Muscle layer of colon (tissue), 2 donors: Measurements from ENCODE around the gene TAS1R1.

ENCODE experiments used
- H3K27ac ChIP-seq: one replicate; pipeline ENCODE4 v1.7.0; 2013; ENCODE audit warnings: low read depth, mild to moderate bottlenecking, low read length, moderate library complexity
- H3K27me3 ChIP-seq, 2 donors: one replicate each; pipeline ENCODE4 v1.7.0; 2013; ENCODE audit warnings: low read length in 2 of 2, mild to moderate bottlenecking in 2 of 2; ENCODE audit not compliant: insufficient read depth in 2 of 2, control insufficient read depth in 1 of 2
- H3K36me3 ChIP-seq: one replicate; pipeline ENCODE4 v1.7.0; 2013; ENCODE audit warnings: mild to moderate bottlenecking, low read length; ENCODE audit not compliant: insufficient read depth
- H3K4me1 ChIP-seq: one replicate; pipeline ENCODE4 v1.7.0; 2013; ENCODE audit warnings: mild to moderate bottlenecking, low read length; ENCODE audit not compliant: insufficient read depth
- H3K4me3 ChIP-seq, 2 donors: one replicate each; pipeline ENCODE4 v1.7.0; 2013; ENCODE audit warnings: low read length in 2 of 2, low read depth in 1 of 2, mild to moderate bottlenecking in 1 of 2, moderate library complexity in 1 of 2
- H3K9ac ChIP-seq: one replicate; pipeline ENCODE4 v1.7.0; 2013; ENCODE audit warnings: low read length
- H3K9me3 ChIP-seq: one replicate; pipeline ENCODE4 v1.7.0; 2013; ENCODE audit warnings: mild to moderate bottlenecking, low read length
- donor health status: abdominal sarcoma.
- donor health status: Adenocarcinoma of cecum.

TAS1R1 gene

DNA sequence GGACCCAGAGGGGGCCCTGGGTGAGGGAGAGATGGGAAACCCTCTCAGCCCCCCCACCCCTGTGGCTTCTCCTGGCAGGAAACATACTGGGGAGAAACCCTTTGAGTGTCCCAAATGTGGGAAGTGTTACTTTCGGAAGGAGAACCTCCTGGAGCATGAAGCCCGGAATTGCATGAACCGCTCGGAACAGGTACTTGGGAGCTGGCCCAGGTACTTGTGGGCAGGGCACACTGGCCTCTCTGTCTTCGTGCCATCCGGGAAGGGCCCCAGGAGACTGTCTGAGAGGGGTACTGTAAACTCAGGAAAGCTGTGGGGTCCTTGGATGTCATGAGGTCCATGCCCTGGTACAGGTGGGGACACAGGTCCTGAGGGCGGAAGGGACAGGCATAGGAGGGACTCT is 30.7 kb downstream of the TAS1R1 start:
- H3K27ac ChIP-seq, result no peak overlapping the region
- H3K36me3 ChIP-seq, result peaks cover 39% of the 10 kb centered on the region
- H3K27me3 ChIP-seq, result no peaks in the 10 kb centered on the region
- H3K9me3 ChIP-seq, result no peaks in the 10 kb centered on the region
- H3K4me3 ChIP-seq, result no peak overlapping the region
- peaks cover 32% of the 10 kb centered on the region for H3K4me1 ChIP-seq
- H3K9ac ChIP-seq, result no peak overlapping the region

DNA sequence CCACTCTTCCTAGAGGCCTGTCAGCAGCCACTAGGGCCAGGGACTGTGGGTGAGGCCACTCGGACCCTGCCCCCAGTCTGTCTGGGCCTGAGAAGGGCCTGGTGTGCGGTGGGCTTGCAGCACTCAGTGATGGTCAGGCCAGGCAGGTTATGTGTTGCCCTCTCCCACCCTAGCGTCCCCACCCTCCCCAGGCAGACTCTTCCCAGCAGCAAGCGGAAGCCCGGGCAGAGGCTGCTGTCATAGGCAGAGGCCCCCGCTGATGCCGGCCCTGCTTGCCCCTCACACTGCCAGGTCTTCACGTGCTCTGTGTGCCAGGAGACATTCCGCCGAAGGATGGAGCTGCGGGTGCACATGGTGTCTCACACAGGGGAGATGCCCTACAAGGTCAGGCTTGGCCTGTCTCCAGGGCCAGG is 31.3 kb downstream of the TAS1R1 start:
- Histone ChIP-seq H3K27ac (peak overlapping the region; percentile 48), H3K36me3 (peaks cover 44% of the 10 kb centered on the region), H3K9ac (no peak overlapping the region)

DNA sequence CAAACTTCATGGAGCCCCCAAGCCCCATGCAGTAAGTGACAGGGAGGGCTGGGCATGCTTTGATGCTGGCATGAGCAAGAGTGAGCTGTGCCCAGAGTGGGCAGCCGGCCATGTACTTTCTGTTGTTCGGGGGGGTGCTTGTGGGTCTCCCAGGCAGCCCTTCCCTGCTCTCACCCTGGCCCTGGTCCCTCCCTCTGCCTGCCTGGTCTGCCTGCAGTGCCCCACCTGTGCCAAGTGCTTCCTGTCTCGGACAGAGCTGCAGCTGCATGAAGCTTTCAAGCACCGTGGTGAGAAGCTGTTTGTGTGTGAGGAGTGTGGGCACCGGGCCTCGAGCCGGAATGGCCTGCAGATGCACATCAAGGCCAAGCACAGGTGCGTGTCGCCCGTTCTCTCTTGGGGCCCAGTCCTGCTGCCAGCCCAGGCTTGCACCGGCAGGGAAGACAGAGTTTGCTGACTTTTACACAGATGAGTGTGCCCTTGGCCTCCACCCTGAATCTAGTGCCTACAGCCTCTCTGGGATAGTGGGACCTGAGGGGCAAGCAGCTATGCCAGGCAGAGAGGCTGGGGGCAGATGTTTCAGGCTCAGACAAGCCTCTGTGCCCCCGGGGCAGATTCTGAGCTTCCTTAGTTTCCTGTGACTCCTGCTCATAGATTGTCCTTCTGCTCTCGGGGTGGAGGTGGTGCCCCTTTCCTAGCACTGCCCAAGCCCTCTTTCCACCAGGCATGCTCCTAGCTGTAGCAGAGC is 32.3 kb downstream of the TAS1R1 start:
- no peaks in the 10 kb centered on the region for H3K9me3 ChIP-seq
- no peak overlapping the region for H3K4me3 ChIP-seq
- H3K9ac ChIP-seq, result no peak overlapping the region
- peak overlapping the region; percentile 48 for H3K27ac ChIP-seq
- peaks cover 52% of the 10 kb centered on the region for H3K36me3 ChIP-seq
- H3K27me3 ChIP-seq, result no peaks in the 10 kb centered on the region
- peaks cover 16% of the 10 kb centered on the region for H3K4me1 ChIP-seq

More for the DNA sequence above, 31.3 kb downstream of the TAS1R1 start:
- H3K4me1 ChIP-seq, result peaks cover 27% of the 10 kb centered on the region
- no peaks in the 10 kb centered on the region for H3K27me3 ChIP-seq
- no peaks in the 10 kb centered on the region for H3K9me3 ChIP-seq
- H3K4me3 ChIP-seq, result no peak overlapping the region

DNA sequence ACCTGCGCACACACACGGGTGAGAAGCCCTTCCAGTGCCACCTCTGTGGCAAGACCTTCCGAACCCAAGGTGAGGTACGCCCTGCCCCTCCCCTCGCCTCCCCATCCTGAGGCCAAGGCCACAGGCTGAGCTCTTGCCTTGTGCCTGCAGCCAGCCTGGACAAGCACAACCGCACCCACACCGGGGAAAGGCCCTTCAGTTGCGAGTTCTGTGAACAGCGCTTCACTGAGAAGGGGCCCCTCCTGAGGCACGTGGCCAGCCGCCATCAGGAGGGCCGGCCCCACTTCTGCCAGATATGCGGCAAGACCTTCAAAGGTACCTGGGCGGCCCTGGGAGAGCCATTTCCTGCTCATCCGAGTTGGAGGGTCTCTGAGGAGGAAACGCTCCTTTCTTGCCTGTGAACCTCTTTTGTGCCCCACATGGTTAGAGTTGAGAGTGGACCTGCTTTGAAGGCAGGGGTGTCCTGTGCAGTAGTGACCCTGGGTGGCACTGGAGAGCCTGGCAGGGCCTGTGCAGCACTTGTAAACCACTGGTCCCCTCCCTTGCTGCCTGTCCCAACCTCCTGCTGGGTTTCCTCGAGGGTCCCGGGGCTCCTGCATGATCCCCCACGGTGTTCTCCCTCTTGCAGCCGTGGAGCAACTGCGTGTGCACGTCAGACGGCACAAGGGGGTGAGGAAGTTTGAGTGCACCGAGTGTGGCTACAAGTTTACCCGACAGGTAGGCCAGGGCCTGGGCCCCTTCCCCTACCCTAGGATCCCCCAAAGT is 33.2 kb downstream of the TAS1R1 start:
- Histone ChIP-seq H3K36me3 (peaks cover 57% of the 10 kb centered on the region), H3K4me1 (peaks cover 16% of the 10 kb centered on the region), H3K9ac (no peak overlapping the region)

DNA sequence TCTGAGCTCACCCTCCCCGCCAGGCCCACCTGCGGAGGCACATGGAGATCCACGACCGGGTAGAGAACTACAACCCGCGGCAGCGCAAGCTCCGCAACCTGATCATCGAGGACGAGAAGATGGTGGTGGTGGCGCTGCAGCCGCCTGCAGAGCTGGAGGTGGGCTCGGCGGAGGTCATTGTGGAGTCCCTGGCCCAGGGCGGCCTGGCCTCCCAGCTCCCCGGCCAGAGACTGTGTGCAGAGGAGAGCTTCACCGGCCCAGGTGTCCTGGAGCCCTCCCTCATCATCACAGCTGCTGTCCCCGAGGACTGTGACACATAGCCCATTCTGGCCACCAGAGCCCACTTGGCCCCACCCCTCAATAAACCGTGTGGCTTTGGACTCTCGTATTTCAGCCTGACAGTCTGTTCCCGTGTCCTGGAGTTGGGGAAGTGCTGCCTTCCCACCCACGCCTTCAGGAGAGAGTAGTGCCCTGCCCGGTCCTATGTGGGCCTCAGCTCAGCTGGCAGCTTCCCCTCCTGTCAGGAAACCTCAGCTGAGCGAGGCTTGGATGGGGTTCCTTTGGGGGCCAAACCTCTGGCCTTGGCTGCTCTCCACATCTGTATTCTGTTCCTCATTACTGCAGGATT is 33.9 kb downstream of the TAS1R1 start:
- Histone ChIP-seq H3K9me3 (no peaks in the 10 kb centered on the region), H3K27me3 (no peaks in the 10 kb centered on the region), H3K4me1 (peaks cover 16% of the 10 kb centered on the region), H3K9ac (no peak overlapping the region), H3K4me3 (no peak overlapping the region), H3K27ac (no peak overlapping the region), H3K36me3 (peaks cover 64% of the 10 kb centered on the region)

More for the DNA sequence above, 33.2 kb downstream of the TAS1R1 start:
- no peaks in the 10 kb centered on the region for H3K27me3 ChIP-seq
- no peaks in the 10 kb centered on the region for H3K9me3 ChIP-seq
- H3K4me3 ChIP-seq, result no peak overlapping the region
- H3K27ac ChIP-seq, result peak overlapping the region; percentile 44

DNA sequence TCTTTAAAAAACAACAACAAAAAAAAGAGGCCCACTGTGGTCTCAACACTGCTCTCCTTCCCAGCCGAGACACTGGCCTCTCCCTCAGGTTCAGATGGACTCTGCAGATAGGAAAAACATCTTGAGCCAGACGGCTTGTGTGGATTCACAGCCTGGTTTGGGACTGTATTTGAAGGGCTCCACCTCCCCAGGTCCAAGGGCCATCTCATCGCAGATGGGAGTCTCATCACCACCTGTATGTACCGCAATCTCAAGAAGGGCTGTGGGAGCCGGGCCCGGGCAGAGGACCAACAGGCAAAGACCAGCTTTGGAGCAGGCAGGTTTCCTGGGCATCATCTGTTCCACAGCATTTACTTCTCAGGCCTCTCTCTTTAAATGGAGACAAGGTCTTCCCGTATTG is 34.9 kb downstream of the TAS1R1 start:
- H3K27ac ChIP-seq, result no peak overlapping the region
- H3K9me3 ChIP-seq, result no peaks in the 10 kb centered on the region
- H3K36me3 ChIP-seq, result peaks cover 75% of the 10 kb centered on the region

DNA sequence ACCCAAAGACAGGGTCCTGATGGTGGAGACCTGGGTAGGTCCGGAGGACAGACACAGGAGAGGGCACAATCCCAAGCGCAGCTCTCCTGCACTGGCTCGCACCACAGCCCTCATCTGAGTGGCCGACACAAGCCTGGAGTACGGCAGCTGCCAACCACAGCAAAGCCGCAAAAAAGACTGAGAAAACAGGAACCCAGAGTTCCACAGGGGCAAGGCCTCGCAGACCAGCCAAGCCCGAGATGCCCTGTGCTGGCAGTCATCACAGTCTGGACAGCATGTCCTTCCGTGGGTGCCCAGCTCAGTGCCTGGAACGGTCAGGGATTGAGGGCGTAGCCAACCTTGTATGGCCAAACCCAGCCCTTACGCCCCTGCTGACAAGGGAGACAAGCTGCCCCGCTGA is 36.1 kb downstream of the TAS1R1 start:
- no peak overlapping the region for H3K4me3 ChIP-seq
- no peak overlapping the region for H3K27ac ChIP-seq
- peaks cover 22% of the 10 kb centered on the region for H3K4me1 ChIP-seq
- peaks cover 86% of the 10 kb centered on the region for H3K36me3 ChIP-seq
- H3K9ac ChIP-seq, result no peak overlapping the region
- H3K27me3 ChIP-seq, result no peaks in the 10 kb centered on the region
- H3K9me3 ChIP-seq, result no peaks in the 10 kb centered on the region

More for the DNA sequence above, 34.9 kb downstream of the TAS1R1 start:
- Histone ChIP-seq H3K27me3 (no peaks in the 10 kb centered on the region), H3K9ac (no peak overlapping the region), H3K4me1 (peaks cover 16% of the 10 kb centered on the region), H3K4me3 (no peak overlapping the region)

DNA sequence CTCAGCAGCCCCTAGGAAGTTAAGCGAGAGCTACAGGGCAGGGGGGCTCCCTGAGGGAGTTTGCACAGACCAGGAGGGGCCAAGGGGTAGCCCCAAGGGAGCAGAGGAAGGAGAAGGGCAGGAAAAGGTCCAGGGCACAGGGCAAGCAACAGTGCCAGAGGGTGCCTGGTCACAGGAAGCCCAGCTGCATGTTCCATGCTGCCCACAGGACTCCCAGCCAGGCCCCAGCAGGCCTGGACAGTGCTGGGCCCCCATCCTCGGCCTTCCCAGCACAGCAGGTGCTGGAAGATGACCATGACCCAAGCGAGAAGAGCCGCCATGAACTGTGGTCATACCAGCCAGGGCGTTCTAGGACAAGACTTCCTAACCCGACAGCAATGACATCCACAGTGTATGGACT is 36.5 kb downstream of the TAS1R1 start:
- Histone ChIP-seq H3K27me3 (no peaks in the 10 kb centered on the region), H3K27ac (no peak overlapping the region), H3K4me1 (peaks cover 25% of the 10 kb centered on the region), H3K9ac (no peak overlapping the region), H3K9me3 (no peaks in the 10 kb centered on the region), H3K4me3 (no peak overlapping the region), H3K36me3 (peaks cover 91% of the 10 kb centered on the region)

DNA sequence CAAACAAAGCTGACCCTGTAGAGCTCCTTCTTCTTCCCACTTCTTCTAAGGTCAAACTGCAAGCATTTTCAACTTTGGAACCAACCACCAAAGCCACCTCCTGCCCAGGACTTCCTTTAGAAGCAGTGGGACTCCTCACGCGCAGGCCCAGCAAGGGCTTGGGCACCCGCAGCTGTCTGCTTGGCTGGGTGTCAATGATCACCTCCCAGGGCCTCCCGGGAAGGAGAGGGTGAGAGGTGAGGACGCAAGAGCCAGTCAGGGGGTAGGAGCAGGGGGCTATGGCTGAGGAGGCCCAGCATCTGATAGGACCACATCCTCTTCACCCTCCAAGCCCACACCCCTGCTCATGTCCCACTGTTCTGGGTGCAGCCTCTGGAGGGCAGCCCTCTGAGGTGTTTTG is 37.3 kb downstream of the TAS1R1 start:
- Histone ChIP-seq H3K9ac (no peak overlapping the region), H3K9me3 (no peaks in the 10 kb centered on the region), H3K36me3 (peaks cover 94% of the 10 kb centered on the region), H3K4me1 (peaks cover 25% of the 10 kb centered on the region), H3K27me3 (no peaks in the 10 kb centered on the region), H3K4me3 (no peak overlapping the region), H3K27ac (no peak overlapping the region)

DNA sequence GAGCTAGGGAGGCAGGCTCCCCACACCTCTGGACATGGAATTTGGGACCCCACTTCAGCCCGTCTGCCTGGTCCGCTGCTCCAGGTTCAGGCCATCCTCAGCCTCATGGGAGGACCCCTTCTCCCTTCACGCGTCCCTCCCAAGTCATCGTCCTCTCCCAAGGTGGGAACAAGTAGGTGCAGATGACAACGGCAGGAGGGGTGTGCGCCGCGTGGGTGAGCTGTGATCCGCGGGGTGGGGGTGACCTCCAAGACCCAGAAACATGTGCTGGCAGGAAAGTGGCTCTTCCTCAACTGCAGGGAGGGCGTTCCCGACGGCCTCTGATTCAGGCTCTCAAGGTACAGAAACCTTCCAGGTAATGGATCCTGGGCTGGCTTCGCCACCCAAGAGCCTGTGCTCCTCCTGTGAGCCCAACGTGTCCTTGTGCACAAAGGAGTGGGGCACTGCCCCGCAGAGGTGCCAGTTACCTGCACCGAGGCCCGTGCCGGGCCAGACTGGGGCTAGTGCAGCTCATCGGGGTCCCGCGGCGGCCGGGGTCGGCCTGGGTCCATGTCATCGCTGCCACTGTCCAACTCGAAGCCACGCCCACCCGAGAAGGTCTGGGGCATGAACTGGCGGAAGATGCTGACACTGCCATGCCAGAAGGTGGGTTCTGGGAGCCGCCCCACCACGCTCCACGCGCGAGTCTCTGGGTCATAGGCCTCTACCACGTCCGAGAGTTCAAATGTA is 37.9 kb downstream of the TAS1R1 start:
- no peak overlapping the region for H3K9ac ChIP-seq
- H3K27ac ChIP-seq, result no peak overlapping the region
- peaks cover 94% of the 10 kb centered on the region for H3K36me3 ChIP-seq
- H3K4me3 ChIP-seq, result no peak overlapping the region
- H3K27me3 ChIP-seq, result no peaks in the 10 kb centered on the region
- H3K4me1 ChIP-seq, result peaks cover 25% of the 10 kb centered on the region
- no peaks in the 10 kb centered on the region for H3K9me3 ChIP-seq

DNA sequence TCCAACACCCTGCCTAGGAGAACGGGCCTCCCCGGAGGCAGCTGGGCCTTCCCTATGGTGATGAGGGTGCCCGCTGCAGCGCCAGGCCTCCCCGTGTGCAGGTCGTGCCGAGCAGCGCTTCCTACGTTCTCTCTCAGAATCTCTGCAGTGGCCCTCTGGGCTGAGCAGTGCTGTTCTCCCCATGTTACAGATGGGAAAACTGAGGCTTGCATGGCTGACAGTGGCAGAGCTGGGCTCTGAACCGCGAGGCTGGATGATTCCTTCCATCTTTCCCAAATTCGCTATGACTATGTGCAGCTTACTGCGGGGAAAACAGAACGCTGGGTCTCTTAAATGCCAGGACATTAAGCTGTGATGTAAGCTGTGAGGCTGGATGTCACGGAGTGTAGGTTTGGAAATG is 38.7 kb downstream of the TAS1R1 start:
- Histone ChIP-seq H3K4me3 (no peak overlapping the region), H3K36me3 (peaks cover 93% of the 10 kb centered on the region), H3K27ac (no peak overlapping the region), H3K9ac (no peak overlapping the region), H3K4me1 (peaks cover 30% of the 10 kb centered on the region), H3K27me3 (no peaks in the 10 kb centered on the region), H3K9me3 (no peaks in the 10 kb centered on the region)
